Right cardiac atrium (tissue), 5 donors: ENCODE measurements around the gene YPEL2. TPM values are rescaled to one million over a fixed set of nuclear protein-coding genes. Genes with fewer than 3 reads are reported as not detected.

Source experiments
- ATAC-seq, 2 donors: fragments of 200-7000 bp; cut with Tn5 transposase; one replicate each; pipeline versions ENCODE4 v1.8.0 to v1.9.1; 2020; ENCODE audit warnings: moderate library complexity in 2 of 2, mild to moderate bottlenecking in 1 of 2
- DNase-seq, 3 donors: peaks; one replicate each; pipeline ENCODE4 v3.0.0-alpha.2; 2020
- H3K27ac ChIP-seq: one replicate; pipeline ENCODE4 v1.5.1; 2013; ENCODE audit warnings: mild to moderate bottlenecking, low read length, control low read depth, moderate library complexity
- H3K27me3 ChIP-seq: one replicate; pipeline ENCODE4 v1.6.1; 2013; ENCODE audit not compliant: control insufficient read depth, insufficient read depth
- H3K4me1 ChIP-seq: one replicate; pipeline ENCODE4 v1.6.1; 2013; ENCODE audit warnings: low read length; ENCODE audit not compliant: control insufficient read depth, insufficient read depth
- H3K4me3 ChIP-seq: one replicate; pipeline ENCODE4 v1.5.1; 2013; ENCODE audit warnings: low read length, control low read depth
- H3K9me3 ChIP-seq: one replicate; pipeline ENCODE4 v1.6.1; 2013; ENCODE audit warnings: low read length; ENCODE audit not compliant: control insufficient read depth
- WGBS: extraction: QIAGEN DNeasy Blood & Tissue Kit; methylation state at CpG from one replicate; pipeline ENCODE4 v1.1.7; 2013; 5-methylcytosine and 5-hydroxymethylcytosine counted together
- intact Hi-C, 4 donors: fragments of 100-400 bp; cut with DNase I; formaldehyde crosslinking; loops; one replicate each; pipeline versions ENCODE4 v1.11.0 to v1.14.0; 2022 to 2023
- polyA plus RNA-seq: library from polyadenylated mRNA; stranded (reverse); fragments of 200-250 nt; gene quantifications from one replicate; pipeline ENCODE4 v1.2.3, GENCODE V29; 2013
- total RNA-seq, 4 donors: library from RNA; stranded (reverse); fragmentation: NEBNext Ultra II Directional; extraction: Animal tissue kit (Norgen Biotek cat#: 25700); gene quantifications; one replicate each; pipeline ENCODE4 v1.2.1, GENCODE V29; 2021
- donor health status: healthy with polysubstance abuse.
- donor health status: DM: no; HTN: yes; CAD: no.
- donor health status: DM: no; HTN: no; CAD: no.
- donor health status: DM: no; HTN: yes; CAD: no; lungs with severe emphysema.
- donor health status: DM: yes; HTN: yes; CAD: no.

YPEL2 gene
- total and polyA plus RNA-seq, 5 donors: 12.5 to 33.9 (median 23.1) TPM

- ATAC-seq: no peak
- Histone ChIP-seq H3K4me1 (no peaks in the 10 kb centered on the region), H3K27me3 (no peaks in the 10 kb centered on the region), H3K4me3 (no peak overlapping the region), H3K9me3 (no peaks in the 10 kb centered on the region), H3K27ac (no peak overlapping the region)
- no peak for DNase-seq
- intact Hi-C loops: loop anchor here in 1 of 4 donors (5.0 kb wide), 1 partner anchor 106 kb away; no protein-coding TSS in a partner anchor
- 86% methylated on average over 2 of the region's 2 CpGs for WGBS
These were observed 102.1 kb downstream of the YPEL2 start for GRCh38 chr17:59433586-59433985.

DNA sequence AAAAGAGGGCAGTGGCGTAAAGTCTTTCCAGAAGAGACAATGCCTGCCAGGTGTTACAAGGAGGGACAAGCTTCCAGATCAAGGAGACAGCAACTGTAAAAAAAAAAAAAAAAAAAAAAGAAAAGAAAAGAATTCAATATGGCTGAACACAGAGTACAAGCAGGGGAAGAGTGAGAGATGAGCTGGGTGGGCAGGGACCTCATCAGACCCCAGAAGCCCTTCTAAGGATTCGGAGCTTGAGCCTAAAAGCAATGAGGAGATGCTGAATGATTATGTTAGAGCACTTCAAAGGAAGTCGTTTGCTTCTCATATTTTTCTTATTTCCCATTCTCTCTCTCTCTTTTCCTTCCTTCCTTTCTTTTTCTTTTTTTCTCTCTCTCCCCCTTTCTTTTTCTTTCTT is 103.0 kb downstream of the YPEL2 start:
- Histone ChIP-seq H3K9me3 (no peaks in the 10 kb centered on the region), H3K27ac (no peak overlapping the region), H3K4me1 (no peaks in the 10 kb centered on the region), H3K27me3 (no peaks in the 10 kb centered on the region), H3K4me3 (no peak overlapping the region)
- WGBS: 89% methylated on average over 3 of the region's 3 CpGs
- ATAC-seq (no peak), DNase-seq (no peak)
- intact Hi-C loops: loop anchor here in 1 of 4 donors (5.0 kb wide), 1 partner anchor 107 kb away; no protein-coding TSS in a partner anchor

DNA sequence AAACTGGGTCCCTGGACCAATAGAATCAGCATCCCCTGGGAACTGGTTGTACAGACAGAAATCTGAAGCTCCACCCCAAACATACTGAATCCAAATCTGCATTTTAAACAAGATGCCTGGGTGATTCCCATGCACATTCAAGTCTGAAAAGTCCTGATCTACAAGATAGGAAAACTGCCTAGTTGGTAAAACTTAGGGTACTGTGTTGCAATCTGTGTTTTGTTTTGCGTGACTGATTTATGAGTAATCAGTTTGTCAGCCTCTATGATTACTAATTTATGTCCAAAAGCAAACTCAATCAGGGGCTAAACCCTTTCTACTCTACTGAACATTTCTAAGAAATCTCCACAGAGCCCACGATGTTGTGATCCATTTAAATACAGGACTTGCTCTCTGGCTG is 103.8 kb downstream of the YPEL2 start:
- no peaks in the 10 kb centered on the region for H3K9me3 ChIP-seq
- H3K27me3 ChIP-seq: no peaks in the 10 kb centered on the region
- no peak for DNase-seq
- H3K27ac ChIP-seq: no peak overlapping the region
- H3K4me3 ChIP-seq: no peak overlapping the region
- intact Hi-C loops: loop anchor here in 2 of 4 donors (5.0 kb wide), 1 partner anchor 103 kb away; the partner anchor contains the start of gene YPEL2 (in 2 of the 2)
- 39% methylated on average over 2 of the region's 2 CpGs for WGBS
- peaks cover under 1% of the 10 kb centered on the region for H3K4me1 ChIP-seq
- no peak for ATAC-seq

DNA sequence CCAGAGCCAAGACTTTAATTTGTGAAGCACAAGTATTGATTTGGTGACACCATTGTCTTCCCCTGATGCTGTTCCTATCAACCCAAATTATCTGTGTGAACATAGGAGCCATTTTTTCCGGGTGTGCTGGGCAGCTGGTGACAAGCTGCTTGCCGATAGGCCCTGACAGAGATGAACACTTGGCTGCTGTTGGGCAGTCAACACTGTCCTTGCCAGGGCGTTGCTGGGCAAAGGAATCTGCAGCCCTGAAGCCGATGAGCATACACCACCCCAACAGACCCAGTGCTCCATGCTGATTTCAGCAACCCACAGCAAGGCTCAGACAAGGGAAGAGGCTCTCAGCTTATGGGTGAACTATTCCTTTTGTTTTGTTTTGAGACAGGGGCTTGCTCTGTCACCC is 105.4 kb downstream of the YPEL2 start:
- intact Hi-C loops: loop anchor here in 2 of 4 donors (5.0 kb wide), 1 partner anchor 105 kb away; the partner anchor contains the start of gene YPEL2 (in 2 of the 2)

DNA sequence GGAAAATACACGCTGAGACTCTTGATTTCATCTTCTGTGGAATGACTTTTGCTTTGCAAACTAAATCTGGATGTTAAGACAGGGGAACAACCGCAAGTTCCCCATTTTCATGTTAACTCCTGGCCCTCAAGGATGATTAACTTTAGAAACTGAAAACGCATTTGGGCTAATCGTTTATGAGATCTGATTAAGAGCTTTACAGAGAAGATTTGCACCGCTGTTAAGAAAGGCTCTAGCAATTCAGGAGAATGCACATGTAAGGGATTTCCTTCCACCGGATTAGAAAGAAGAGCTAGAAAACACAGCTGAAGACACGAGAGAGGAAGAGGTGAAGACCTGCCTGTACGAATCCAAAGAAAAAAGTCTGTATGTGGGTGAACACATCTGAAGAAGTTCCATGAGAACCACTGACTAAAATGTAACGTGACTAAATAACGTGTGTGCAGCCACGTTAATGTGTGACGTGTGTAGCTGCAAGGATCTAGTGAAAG is 106.4 kb downstream of the YPEL2 start:
- 53% methylated on average over 12 of the region's 12 CpGs for WGBS
- Histone ChIP-seq H3K4me3 (no peak overlapping the region), H3K4me1 (peaks cover 2% of the 10 kb centered on the region), H3K27ac (no peak overlapping the region), H3K27me3 (no peaks in the 10 kb centered on the region), H3K9me3 (no peaks in the 10 kb centered on the region)
- no peak for DNase-seq
- intact Hi-C loops: loop anchor here in 2 of 4 donors (5.0 kb wide), 1 partner anchor 106 kb away; the partner anchor contains the start of gene YPEL2 (in 2 of the 2)
- no peak for ATAC-seq

More for the DNA sequence above, 105.4 kb downstream of the YPEL2 start:
- WGBS: 67% methylated on average over 4 of the region's 4 CpGs
- Histone ChIP-seq H3K27me3 (no peaks in the 10 kb centered on the region), H3K27ac (peak overlapping the region; percentile 75), H3K4me3 (no peak overlapping the region), H3K9me3 (no peaks in the 10 kb centered on the region), H3K4me1 (peaks cover 2% of the 10 kb centered on the region)
- ATAC-seq (peak; percentile 76 to 79), DNase-seq (peak; percentile 48 to 77 (median 75))

- no peak for DNase-seq
- no peak for ATAC-seq
- WGBS: 70% methylated on average over 4 of the region's 4 CpGs
- Histone ChIP-seq H3K27me3 (no peaks in the 10 kb centered on the region), H3K9me3 (no peaks in the 10 kb centered on the region), H3K27ac (peak overlapping the region; percentile 70), H3K4me1 (peaks cover 2% of the 10 kb centered on the region), H3K4me3 (no peak overlapping the region)
- intact Hi-C loops: loop anchor here in 2 of 4 donors (5.0 kb wide), 1 partner anchor 107 kb away; the partner anchor contains the start of gene YPEL2 (in 2 of the 2)
These were observed 107.8 kb downstream of the YPEL2 start for GRCh38 chr17:59439262-59439661.

DNA sequence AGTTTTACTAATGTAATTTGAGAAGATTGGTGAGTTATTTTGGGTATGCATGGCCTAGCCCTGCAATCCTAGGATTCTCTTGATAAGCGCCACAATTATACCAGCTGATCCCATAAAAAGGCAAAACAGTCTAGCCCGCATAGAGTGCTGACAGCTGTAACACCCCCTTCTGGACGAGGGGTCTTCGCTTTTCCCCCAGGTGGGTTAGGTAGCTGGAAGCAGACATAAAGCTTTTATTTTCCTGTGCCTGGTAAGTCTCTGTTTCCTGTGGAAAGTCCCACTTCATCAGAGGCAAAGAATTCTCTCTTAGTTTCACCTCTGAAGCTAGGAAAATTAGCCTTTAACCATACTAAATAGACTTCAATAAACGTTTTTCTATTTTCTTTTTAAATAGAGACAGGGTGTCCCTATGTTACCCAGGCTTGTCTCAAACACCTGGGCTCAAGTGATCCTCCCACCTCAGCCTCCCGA is 108.3 kb downstream of the YPEL2 start:
- Histone ChIP-seq H3K4me3 (no peak overlapping the region), H3K27ac (peak overlapping the region; percentile 89), H3K27me3 (no peaks in the 10 kb centered on the region), H3K9me3 (no peaks in the 10 kb centered on the region), H3K4me1 (peaks cover 2% of the 10 kb centered on the region)
- no peak for ATAC-seq
- 36% methylated on average over 6 of the region's 6 CpGs for WGBS
- DNase-seq: no peak
- intact Hi-C loops: loop anchor here in 3 of 4 donors (2.0 to 5.0 kb wide), 4 partner anchors 107 to 129 kb away; partner anchors contain the start of gene YPEL2 (in 2 of the 3)

- intact Hi-C loops: loop anchor here in 3 of 4 donors (2.0 to 5.0 kb wide), 3 partner anchors 112 to 130 kb away; no protein-coding TSS in a partner anchor
- Histone ChIP-seq H3K27me3 (no peaks in the 10 kb centered on the region), H3K9me3 (no peaks in the 10 kb centered on the region), H3K27ac (peak overlapping the region; percentile 89), H3K4me1 (peaks cover 2% of the 10 kb centered on the region), H3K4me3 (no peak overlapping the region)
- whole genome bisulfite sequencing: 6% methylated on average over 10 of the region's 10 CpGs
- DNase-seq (peak; percentile 89 to 95 (median 90)), ATAC-seq (peak; percentile 92 to 96)
These were observed 109.5 kb downstream of the YPEL2 start for GRCh38 chr17:59440757-59441463.

- no peak for DNase-seq
- whole genome bisulfite sequencing: 68% methylated on average over 7 of the region's 7 CpGs
- no peak for ATAC-seq
- H3K27me3 ChIP-seq: no peaks in the 10 kb centered on the region
- H3K4me3 ChIP-seq: no peak overlapping the region
- no peaks in the 10 kb centered on the region for H3K9me3 ChIP-seq
- intact Hi-C loops: loop anchor here in 3 of 4 donors (2.0 to 5.0 kb wide), 3 partner anchors 113 to 131 kb away; no protein-coding TSS in a partner anchor
- H3K27ac ChIP-seq: peak overlapping the region; percentile 66
- H3K4me1 ChIP-seq: peaks cover 2% of the 10 kb centered on the region
These were observed 110.1 kb downstream of the YPEL2 start for GRCh38 chr17:59441464-59442096.

- no peak overlapping the region for H3K4me3 ChIP-seq
- H3K4me1 ChIP-seq: peaks cover 2% of the 10 kb centered on the region
- WGBS: 94% methylated on average over 4 of the region's 4 CpGs
- no peak overlapping the region for H3K27ac ChIP-seq
- H3K27me3 ChIP-seq: no peaks in the 10 kb centered on the region
- no peak for DNase-seq
- ATAC-seq: no peak
- no peaks in the 10 kb centered on the region for H3K9me3 ChIP-seq
- intact Hi-C loops: loop anchor here in 1 of 4 donors (5.0 kb wide), 1 partner anchor 131 kb away; no protein-coding TSS in a partner anchor
These were observed 111.7 kb downstream of the YPEL2 start for GRCh38 chr17:59443106-59443505.
